ENCODE results near the gene SLC2A11.

DNA sequence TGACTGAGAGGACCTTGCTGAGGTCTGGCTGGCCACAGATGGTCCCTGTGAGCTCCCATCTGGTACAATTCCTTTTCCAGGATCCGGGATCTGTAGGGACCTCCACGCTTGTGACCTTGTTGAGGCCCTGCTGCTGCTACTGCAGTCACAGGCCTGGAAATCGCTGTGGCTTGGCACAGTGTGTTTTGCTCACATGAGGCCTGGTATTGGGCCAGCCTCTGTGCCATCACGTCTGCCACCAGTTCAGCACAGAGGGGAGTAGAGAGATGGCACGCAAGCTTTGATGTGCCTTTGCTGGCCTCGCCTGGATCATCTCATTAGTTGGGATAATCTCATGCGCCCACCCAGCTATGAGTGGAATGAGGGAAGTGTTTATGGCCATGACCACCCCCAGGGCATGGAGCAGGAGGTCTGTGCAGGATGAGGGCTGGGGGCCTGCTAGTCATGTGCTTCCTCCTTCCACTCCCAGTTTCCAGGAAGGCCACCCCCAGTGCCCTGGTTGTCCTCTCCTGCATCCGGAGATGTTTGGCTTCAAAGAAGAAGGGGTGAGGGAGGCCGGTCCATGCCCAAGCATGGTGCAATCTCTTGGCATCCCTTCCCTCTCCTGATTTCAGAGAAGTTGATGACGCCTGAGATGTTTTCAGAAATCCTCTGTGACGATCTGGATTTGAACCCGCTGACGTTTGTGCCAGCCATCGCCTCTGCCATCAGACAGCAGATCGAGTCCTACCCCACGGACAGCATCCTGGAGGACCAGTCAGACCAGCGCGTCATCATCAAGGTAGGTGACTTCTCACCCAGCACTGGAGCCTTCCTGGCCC lies 41.3 kb upstream of the SLC2A11 start:
- no peak for TF ChIP-seq POLR2A (IDR thresholded peaks at IDR 0.05)
- TF ChIP-seq POLR2AphosphoS5 (IDR thresholded peaks at IDR 0.05) = no peak
- TF ChIP-seq, protein P1, sequence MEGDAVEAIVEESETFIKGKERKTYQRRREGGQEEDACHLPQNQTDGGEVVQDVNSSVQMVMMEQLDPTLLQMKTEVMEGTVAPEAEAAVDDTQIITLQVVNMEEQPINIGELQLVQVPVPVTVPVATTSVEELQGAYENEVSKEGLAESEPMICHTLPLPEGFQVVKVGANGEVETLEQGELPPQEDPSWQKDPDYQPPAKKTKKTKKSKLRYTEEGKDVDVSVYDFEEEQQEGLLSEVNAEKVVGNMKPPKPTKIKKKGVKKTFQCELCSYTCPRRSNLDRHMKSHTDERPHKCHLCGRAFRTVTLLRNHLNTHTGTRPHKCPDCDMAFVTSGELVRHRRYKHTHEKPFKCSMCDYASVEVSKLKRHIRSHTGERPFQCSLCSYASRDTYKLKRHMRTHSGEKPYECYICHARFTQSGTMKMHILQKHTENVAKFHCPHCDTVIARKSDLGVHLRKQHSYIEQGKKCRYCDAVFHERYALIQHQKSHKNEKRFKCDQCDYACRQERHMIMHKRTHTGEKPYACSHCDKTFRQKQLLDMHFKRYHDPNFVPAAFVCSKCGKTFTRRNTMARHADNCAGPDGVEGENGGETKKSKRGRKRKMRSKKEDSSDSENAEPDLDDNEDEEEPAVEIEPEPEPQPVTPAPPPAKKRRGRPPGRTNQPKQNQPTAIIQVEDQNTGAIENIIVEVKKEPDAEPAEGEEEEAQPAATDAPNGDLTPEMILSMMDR (IDR thresholded peaks at IDR 0.05) = no peak

Data from prostate gland (tissue), 2 donors.